SK-N-SH treated with all-trans-retinoic acid at 6 μM for 48 hours (cell line): ENCODE results near the gene GLIS1.

Experiments
- ATAC-seq: fragments of 200-7000 bp; cut with Tn5 transposase; 3 replicates; pipeline ENCODE4 v1.9.1; 2020; ENCODE audit warnings: mild to moderate bottlenecking, moderate library complexity
- ARNTL ChIP-seq: fragments of 450-650 bp; formaldehyde crosslinking; IDR thresholded peaks from 2 replicates; pipeline ENCODE4 v1.5.0; 2020; ENCODE audit warnings: low read depth, mild to moderate bottlenecking, moderate library complexity, borderline replicate concordance
- BACH2 ChIP-seq: fragments of 250-450 bp; sonication (Bioruptor Pico); IDR thresholded peaks from 2 replicates; pipeline ENCODE4 v1.9.0; 2021; ENCODE audit warnings: mild to moderate bottlenecking, borderline replicate concordance
- CREB5 ChIP-seq: fragments of 250-450 bp; sonication (Bioruptor Pico); IDR thresholded peaks from 2 replicates; pipeline ENCODE4 v1.5.1; 2020; ENCODE audit warnings: low read depth, mild to moderate bottlenecking, moderate library complexity
- CSDC2 ChIP-seq: fragments of 250-450 bp; sonication (Bioruptor Pico); IDR thresholded peaks from 2 replicates; pipeline ENCODE4 v1.5.0; 2020; ENCODE audit warnings: mild to moderate bottlenecking, moderate library complexity
- CSRNP3 ChIP-seq: fragments of 250-450 bp; sonication (Bioruptor Pico); IDR thresholded peaks from 2 replicates; pipeline ENCODE4 v1.5.1; 2021; ENCODE audit warnings: mild to moderate bottlenecking, moderate library complexity
- ESRRG ChIP-seq: fragments of 250-450 bp; sonication (Bioruptor Pico); IDR thresholded peaks from 2 replicates; pipeline ENCODE4 v1.6.1; 2021; ENCODE audit warnings: mild to moderate bottlenecking
- GLIS3 ChIP-seq: fragments of 250-450 bp; sonication (Bioruptor Pico); IDR thresholded peaks from 2 replicates; pipeline ENCODE4 v1.5.0; 2020; ENCODE audit warnings: mild to moderate bottlenecking, moderate library complexity
- ISL1 ChIP-seq: fragments of 250-450 bp; sonication (Bioruptor Pico); IDR thresholded peaks from 2 replicates; pipeline ENCODE4 v2.1.2; 2022; ENCODE audit warnings: mild to moderate bottlenecking, moderate library complexity
- OSR1 ChIP-seq: fragments of 250-450 bp; sonication (Bioruptor Pico); IDR thresholded peaks from 2 replicates; pipeline ENCODE4 v1.8.0; 2022; ENCODE audit warnings: moderate library complexity, mild to moderate bottlenecking, inconsistent platforms
- POU6F1 ChIP-seq: fragments of 250-450 bp; sonication (Bioruptor Pico); IDR thresholded peaks from 2 replicates; pipeline ENCODE4 v1.8.0; 2021; ENCODE audit warnings: low read depth, mild to moderate bottlenecking, moderate library complexity, borderline replicate concordance
- PPARA ChIP-seq: fragments of 250-450 bp; sonication (Bioruptor Pico); IDR thresholded peaks from 2 replicates; pipeline ENCODE4 v1.5.0; 2020; ENCODE audit warnings: mild to moderate bottlenecking, borderline replicate concordance
- RARB ChIP-seq: fragments of 250-450 bp; sonication (Bioruptor Pico); IDR thresholded peaks from 2 replicates; pipeline ENCODE4 v1.8.0; 2021; ENCODE audit warnings: mild to moderate bottlenecking, moderate library complexity
- SNAI2 ChIP-seq: fragments of 250-450 bp; sonication (Bioruptor Pico); IDR thresholded peaks from 2 replicates; pipeline ENCODE4 v1.5.0; 2020; ENCODE audit warnings: mild to moderate bottlenecking, moderate library complexity
- TCF4 ChIP-seq: fragments of 250-450 bp; sonication (Bioruptor Pico); IDR thresholded peaks from 2 replicates; pipeline ENCODE4 v1.8.0; 2021; ENCODE audit warnings: mild to moderate bottlenecking, moderate library complexity, borderline replicate concordance
- ZC3H10 ChIP-seq: fragments of 250-450 bp; sonication (Bioruptor Pico); IDR thresholded peaks from 2 replicates; pipeline ENCODE4 v1.5.1; 2021; ENCODE audit warnings: mild to moderate bottlenecking, moderate library complexity
- ZFP30 ChIP-seq: fragments of 450-650 bp; formaldehyde crosslinking; IDR thresholded peaks from 2 replicates; pipeline ENCODE4 v1.5.0; 2022; ENCODE audit warnings: mild to moderate bottlenecking, moderate library complexity
- ZNF565 ChIP-seq: fragments of 450-650 bp; formaldehyde crosslinking; conservative IDR thresholded peaks from 2 replicates; pipeline ENCODE4 v1.5.0; 2020; ENCODE audit warnings: low read depth, mild to moderate bottlenecking, moderate library complexity
- ZNF70 ChIP-seq: fragments of 450-650 bp; formaldehyde crosslinking; IDR thresholded peaks from 2 replicates; pipeline ENCODE4 v1.5.0; 2020; ENCODE audit warnings: mild to moderate bottlenecking, moderate library complexity
- ZNF8 ChIP-seq: fragments of 450-650 bp; formaldehyde crosslinking; IDR thresholded peaks from 2 replicates; pipeline ENCODE4 v1.5.0; 2020; ENCODE audit warnings: mild to moderate bottlenecking, moderate library complexity
- TF ChIP-seq, protein P1 (sequence below): fragments of 250-450 bp; sonication (Bioruptor Pico); IDR thresholded peaks from 2 replicates; pipeline ENCODE4 v1.5.0; 2020; ENCODE audit warnings: mild to moderate bottlenecking, moderate library complexity
- TF ChIP-seq, protein P2 (sequence below): fragments of 250-450 bp; sonication (Bioruptor Pico); IDR thresholded peaks from 2 replicates; pipeline ENCODE4 v1.8.0; 2020; ENCODE audit warnings: mild to moderate bottlenecking, moderate library complexity, borderline replicate concordance

Gene GLIS1

GRCh38 chr1:53693339-53693738, 45.6 kb downstream of the GLIS1 start:
- TF ChIP-seq ZC3H10 (CRISPR knock-in tag) (no peak), SNAI2 (no peak), ISL1 (CRISPR knock-in tag) (no peak), BACH2 (CRISPR knock-in tag) (no peak), RARB (CRISPR knock-in tag) (no peak), ESRRG (CRISPR knock-in tag) (no peak), TCF4 (CRISPR knock-in tag) (no peak), CSDC2 (CRISPR knock-in tag) (no peak), ZNF8 (CRISPR knock-in tag) (no peak), OSR1 (no peak)
- TF ChIP-seq, protein P1, sequence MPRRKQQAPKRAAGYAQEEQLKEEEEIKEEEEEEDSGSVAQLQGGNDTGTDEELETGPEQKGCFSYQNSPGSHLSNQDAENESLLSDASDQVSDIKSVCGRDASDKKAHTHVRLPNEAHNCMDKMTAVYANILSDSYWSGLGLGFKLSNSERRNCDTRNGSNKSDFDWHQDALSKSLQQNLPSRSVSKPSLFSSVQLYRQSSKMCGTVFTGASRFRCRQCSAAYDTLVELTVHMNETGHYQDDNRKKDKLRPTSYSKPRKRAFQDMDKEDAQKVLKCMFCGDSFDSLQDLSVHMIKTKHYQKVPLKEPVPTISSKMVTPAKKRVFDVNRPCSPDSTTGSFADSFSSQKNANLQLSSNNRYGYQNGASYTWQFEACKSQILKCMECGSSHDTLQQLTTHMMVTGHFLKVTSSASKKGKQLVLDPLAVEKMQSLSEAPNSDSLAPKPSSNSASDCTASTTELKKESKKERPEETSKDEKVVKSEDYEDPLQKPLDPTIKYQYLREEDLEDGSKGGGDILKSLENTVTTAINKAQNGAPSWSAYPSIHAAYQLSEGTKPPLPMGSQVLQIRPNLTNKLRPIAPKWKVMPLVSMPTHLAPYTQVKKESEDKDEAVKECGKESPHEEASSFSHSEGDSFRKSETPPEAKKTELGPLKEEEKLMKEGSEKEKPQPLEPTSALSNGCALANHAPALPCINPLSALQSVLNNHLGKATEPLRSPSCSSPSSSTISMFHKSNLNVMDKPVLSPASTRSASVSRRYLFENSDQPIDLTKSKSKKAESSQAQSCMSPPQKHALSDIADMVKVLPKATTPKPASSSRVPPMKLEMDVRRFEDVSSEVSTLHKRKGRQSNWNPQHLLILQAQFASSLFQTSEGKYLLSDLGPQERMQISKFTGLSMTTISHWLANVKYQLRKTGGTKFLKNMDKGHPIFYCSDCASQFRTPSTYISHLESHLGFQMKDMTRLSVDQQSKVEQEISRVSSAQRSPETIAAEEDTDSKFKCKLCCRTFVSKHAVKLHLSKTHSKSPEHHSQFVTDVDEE (CRISPR knock-in tag) = no peak
- TF ChIP-seq, all 23 proteins: peak for 0
- ATAC-seq = no peak

GRCh38 chr1:53691326-53691725, 47.6 kb downstream of the GLIS1 start:
- ATAC-seq = no peak
- TF ChIP-seq BACH2 (CRISPR knock-in tag) = no peak
- TF ChIP-seq ISL1 (CRISPR knock-in tag) = no peak
- no peak for TF ChIP-seq CREB5 (CRISPR knock-in tag)
- TF ChIP-seq POU6F1 (CRISPR knock-in tag) = no peak
- TF ChIP-seq ZFP30 (CRISPR knock-in tag) = no peak
- TF ChIP-seq CSDC2 (CRISPR knock-in tag) = no peak

- ATAC-seq = no peak
Measured at GRCh38 chr1:53690411-53690810, 48.6 kb downstream of the GLIS1 start.

More at GRCh38 chr1:53690411-53690810, 48.6 kb downstream of the GLIS1 start:
- TF ChIP-seq ZNF8 (CRISPR knock-in tag) (no peak), GLIS3 (CRISPR knock-in tag) (no peak), RARB (CRISPR knock-in tag) (no peak), CSRNP3 (no peak), SNAI2 (no peak), PPARA (no peak), POU6F1 (CRISPR knock-in tag) (no peak), CSDC2 (CRISPR knock-in tag) (no peak), ZC3H10 (CRISPR knock-in tag) (no peak), ZNF565 (no peak), ZNF70 (CRISPR knock-in tag) (no peak), TCF4 (CRISPR knock-in tag) (no peak), ESRRG (CRISPR knock-in tag) (no peak), ARNTL (CRISPR knock-in tag) (no peak)
- TF ChIP-seq, protein P2, sequence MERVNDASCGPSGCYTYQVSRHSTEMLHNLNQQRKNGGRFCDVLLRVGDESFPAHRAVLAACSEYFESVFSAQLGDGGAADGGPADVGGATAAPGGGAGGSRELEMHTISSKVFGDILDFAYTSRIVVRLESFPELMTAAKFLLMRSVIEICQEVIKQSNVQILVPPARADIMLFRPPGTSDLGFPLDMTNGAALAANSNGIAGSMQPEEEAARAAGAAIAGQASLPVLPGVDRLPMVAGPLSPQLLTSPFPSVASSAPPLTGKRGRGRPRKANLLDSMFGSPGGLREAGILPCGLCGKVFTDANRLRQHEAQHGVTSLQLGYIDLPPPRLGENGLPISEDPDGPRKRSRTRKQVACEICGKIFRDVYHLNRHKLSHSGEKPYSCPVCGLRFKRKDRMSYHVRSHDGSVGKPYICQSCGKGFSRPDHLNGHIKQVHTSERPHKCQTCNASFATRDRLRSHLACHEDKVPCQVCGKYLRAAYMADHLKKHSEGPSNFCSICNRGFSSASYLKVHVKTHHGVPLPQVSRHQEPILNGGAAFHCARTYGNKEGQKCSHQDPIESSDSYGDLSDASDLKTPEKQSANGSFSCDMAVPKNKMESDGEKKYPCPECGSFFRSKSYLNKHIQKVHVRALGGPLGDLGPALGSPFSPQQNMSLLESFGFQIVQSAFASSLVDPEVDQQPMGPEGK (CRISPR knock-in tag) = no peak
- TF ChIP-seq, protein P1 (CRISPR knock-in tag) = no peak
